ENCODE measurements around the gene RFX7. TPM values are rescaled to one million over a fixed set of nuclear protein-coding genes. Genes with fewer than 3 reads are reported as not detected.

The RFX7 gene
- total RNA-seq, 1 experiment from 2014 or later: 29.8 TPM

DNA sequence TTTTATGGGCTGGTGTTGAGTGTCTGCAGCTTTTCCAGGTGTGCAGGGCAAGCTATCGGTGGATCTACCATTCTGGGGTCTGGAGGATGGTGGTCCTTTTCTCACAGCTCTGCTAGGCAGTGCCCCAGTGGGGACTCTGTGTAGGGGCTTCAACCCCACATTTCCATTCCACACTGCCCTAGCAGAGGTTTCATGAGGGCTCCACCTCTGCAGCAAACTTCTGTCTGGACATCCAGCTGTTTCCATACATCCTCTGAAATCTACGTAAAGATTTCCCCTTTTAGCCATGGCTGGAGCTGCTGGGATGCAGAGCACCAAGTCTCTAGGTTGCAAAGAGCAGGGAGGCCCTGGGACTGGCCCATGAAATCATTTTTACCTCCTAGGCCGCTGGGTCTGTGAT is 11.6 kb downstream of the RFX7 start:
- DNase-seq (ENCODE audit: unreplicated experiment): no peak
- ChIA-PET POLR2A (interaction anchor here (0.7 kb wide), 1 partner anchor 19 kb away, joined by 3 read pairs; no protein-coding TSS in a partner anchor), CTCF (interaction anchor here (0.9 to 2.0 kb wide), 2 partner anchors 10 to 18 kb away, joined by 3 to 5 read pairs; no protein-coding TSS in a partner anchor)
- TF ChIP-seq, protein P1, sequence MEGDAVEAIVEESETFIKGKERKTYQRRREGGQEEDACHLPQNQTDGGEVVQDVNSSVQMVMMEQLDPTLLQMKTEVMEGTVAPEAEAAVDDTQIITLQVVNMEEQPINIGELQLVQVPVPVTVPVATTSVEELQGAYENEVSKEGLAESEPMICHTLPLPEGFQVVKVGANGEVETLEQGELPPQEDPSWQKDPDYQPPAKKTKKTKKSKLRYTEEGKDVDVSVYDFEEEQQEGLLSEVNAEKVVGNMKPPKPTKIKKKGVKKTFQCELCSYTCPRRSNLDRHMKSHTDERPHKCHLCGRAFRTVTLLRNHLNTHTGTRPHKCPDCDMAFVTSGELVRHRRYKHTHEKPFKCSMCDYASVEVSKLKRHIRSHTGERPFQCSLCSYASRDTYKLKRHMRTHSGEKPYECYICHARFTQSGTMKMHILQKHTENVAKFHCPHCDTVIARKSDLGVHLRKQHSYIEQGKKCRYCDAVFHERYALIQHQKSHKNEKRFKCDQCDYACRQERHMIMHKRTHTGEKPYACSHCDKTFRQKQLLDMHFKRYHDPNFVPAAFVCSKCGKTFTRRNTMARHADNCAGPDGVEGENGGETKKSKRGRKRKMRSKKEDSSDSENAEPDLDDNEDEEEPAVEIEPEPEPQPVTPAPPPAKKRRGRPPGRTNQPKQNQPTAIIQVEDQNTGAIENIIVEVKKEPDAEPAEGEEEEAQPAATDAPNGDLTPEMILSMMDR (IDR thresholded peaks at IDR 0.05; ENCODE audit: unreplicated experiment): no peak
- peaks cover 20% of the 10 kb centered on the region for H3K9me3 Mint-ChIP-seq (ENCODE audit: unreplicated experiment)
- H3K27ac Mint-ChIP-seq (ENCODE audit: low read depth, unreplicated experiment): no peak overlapping the region
- peaks cover 55% of the 10 kb centered on the region for H3K36me3 Mint-ChIP-seq (ENCODE audit: insufficient read depth, unreplicated experiment)
- intact Hi-C loops (cut with micrococcal nuclease): no loop called here
- H3K4me3 Mint-ChIP-seq (ENCODE audit: unreplicated experiment): no peak overlapping the region
- no TSS peak for BruUV-seq (replicated peaks)
- peaks cover 29% of the 10 kb centered on the region for H3K4me1 Mint-ChIP-seq (ENCODE audit: insufficient read depth, unreplicated experiment)
- H3K27me3 Mint-ChIP-seq (ENCODE audit: insufficient read depth, unreplicated experiment): no peaks in the 10 kb centered on the region

DNA sequence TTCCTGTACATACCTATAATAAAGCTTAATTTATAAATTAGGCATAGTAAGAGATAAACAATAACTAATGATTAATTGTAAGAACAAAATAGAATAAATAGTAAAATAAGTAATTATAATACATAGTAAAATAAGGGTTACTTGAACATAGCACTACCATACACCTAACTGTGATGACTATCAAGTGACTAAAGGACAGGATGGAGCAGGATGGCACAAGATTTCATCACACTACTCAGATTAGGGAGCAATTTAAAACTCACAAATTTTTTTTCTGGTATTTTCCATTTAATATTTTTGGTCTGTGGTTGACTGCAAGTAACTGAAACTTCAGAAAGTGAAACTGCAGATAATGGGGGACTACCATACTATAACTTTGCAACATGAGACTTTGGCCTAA is 14.8 kb downstream of the RFX7 start:
- peaks cover 20% of the 10 kb centered on the region for H3K9me3 Mint-ChIP-seq (ENCODE audit: unreplicated experiment)
- CTCF ChIA-PET: no interaction called here
- POLR2A ChIA-PET: interaction anchor here (1.9 kb wide), 1 partner anchor 8 kb away, joined by 6 read pairs; no protein-coding TSS in a partner anchor
- TF ChIP-seq, protein P1 (IDR thresholded peaks at IDR 0.05; ENCODE audit: unreplicated experiment): no peak
- H3K27ac Mint-ChIP-seq (ENCODE audit: low read depth, unreplicated experiment): no peak overlapping the region
- no TSS peak for BruUV-seq (replicated peaks)
- intact Hi-C loops (cut with micrococcal nuclease): no loop called here
- DNase-seq (ENCODE audit: unreplicated experiment): no peak
- H3K4me1 Mint-ChIP-seq (ENCODE audit: insufficient read depth, unreplicated experiment): peaks cover 33% of the 10 kb centered on the region
- no peaks in the 10 kb centered on the region for H3K27me3 Mint-ChIP-seq (ENCODE audit: insufficient read depth, unreplicated experiment)
- peaks cover 37% of the 10 kb centered on the region for H3K36me3 Mint-ChIP-seq (ENCODE audit: insufficient read depth, unreplicated experiment)
- H3K4me3 Mint-ChIP-seq (ENCODE audit: unreplicated experiment): no peak overlapping the region

DNA sequence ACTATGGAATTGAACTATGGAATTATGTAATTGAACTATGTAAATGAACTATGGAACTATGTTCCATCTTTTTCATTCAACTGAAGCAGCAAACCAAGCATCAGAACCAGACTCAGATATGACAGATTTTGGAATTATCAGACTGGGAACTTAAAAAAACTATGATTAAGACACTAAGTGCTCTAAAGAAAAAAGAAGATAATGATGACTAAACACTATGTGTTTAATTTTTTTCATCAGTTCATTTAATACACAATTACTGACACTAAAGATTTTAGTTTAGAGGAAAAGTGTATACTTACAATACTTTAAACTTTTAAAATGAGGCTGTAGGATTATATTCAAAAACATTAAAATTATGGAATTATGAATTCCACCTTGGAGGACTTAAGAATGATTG is 15.3 kb downstream of the RFX7 start:
- peaks cover 33% of the 10 kb centered on the region for H3K4me1 Mint-ChIP-seq (ENCODE audit: insufficient read depth, unreplicated experiment)
- H3K36me3 Mint-ChIP-seq (ENCODE audit: insufficient read depth, unreplicated experiment): peaks cover 32% of the 10 kb centered on the region
- POLR2A ChIA-PET: interaction anchor here (1.9 kb wide), 1 partner anchor 9 kb away, joined by 6 read pairs; no protein-coding TSS in a partner anchor

DNA sequence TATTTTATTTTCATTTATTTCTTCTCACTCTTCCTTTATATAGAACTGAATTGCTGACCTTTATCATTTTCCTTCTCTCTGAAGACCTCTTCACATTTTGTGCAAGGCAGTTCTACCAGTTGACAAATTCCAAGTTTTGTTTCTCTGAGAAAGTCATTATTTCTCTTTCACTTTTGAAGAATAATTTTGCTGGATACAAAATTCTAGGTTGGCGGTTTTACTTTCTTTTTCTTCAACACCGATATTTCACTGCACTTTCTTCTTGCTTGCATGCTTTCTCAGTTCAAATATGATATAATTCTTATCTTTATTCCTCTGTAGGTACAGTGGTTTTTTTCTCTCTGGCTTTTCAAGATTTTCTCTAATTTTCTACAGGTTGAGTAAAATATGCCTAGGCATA is 15.9 kb downstream of the RFX7 start:
- POLR2A ChIA-PET: interaction anchor here (1.9 kb wide), 1 partner anchor 9 kb away, joined by 6 read pairs; no protein-coding TSS in a partner anchor
- intact Hi-C loops (cut with micrococcal nuclease): no loop called here
- DNase-seq (ENCODE audit: unreplicated experiment): no peak
- Mint-ChIP-seq H3K4me1 (ENCODE audit: insufficient read depth, unreplicated experiment) (peaks cover 28% of the 10 kb centered on the region), H3K27me3 (ENCODE audit: insufficient read depth, unreplicated experiment) (no peaks in the 10 kb centered on the region), H3K27ac (ENCODE audit: low read depth, unreplicated experiment) (peak overlapping the region; percentile 39), H3K4me3 (ENCODE audit: unreplicated experiment) (no peak overlapping the region), H3K36me3 (ENCODE audit: insufficient read depth, unreplicated experiment) (peaks cover 37% of the 10 kb centered on the region), H3K9me3 (ENCODE audit: unreplicated experiment) (peaks cover 13% of the 10 kb centered on the region)
- no TSS peak for BruUV-seq (replicated peaks)
- CTCF ChIA-PET: interaction anchor here (0.6 kb wide), 1 partner anchor 239 kb away, joined by 7 read pairs; no protein-coding TSS in a partner anchor
- TF ChIP-seq, protein P1 (IDR thresholded peaks at IDR 0.05; ENCODE audit: unreplicated experiment): no peak

More for the DNA sequence above, 15.3 kb downstream of the RFX7 start:
- Mint-ChIP-seq H3K9me3 (ENCODE audit: unreplicated experiment) (peaks cover 19% of the 10 kb centered on the region), H3K4me3 (ENCODE audit: unreplicated experiment) (no peak overlapping the region), H3K27ac (ENCODE audit: low read depth, unreplicated experiment) (peak overlapping the region; percentile 39), H3K27me3 (ENCODE audit: insufficient read depth, unreplicated experiment) (no peaks in the 10 kb centered on the region)
- CTCF ChIA-PET: interaction anchor here (0.6 kb wide), 1 partner anchor 240 kb away, joined by 7 read pairs; no protein-coding TSS in a partner anchor
- BruUV-seq (replicated peaks): no TSS peak
- no peak for DNase-seq (ENCODE audit: unreplicated experiment)
- TF ChIP-seq, protein P1 (IDR thresholded peaks at IDR 0.05; ENCODE audit: unreplicated experiment): no peak
- intact Hi-C loops (cut with micrococcal nuclease): no loop called here

All from MCF 10A (cell line).